ENCODE data around the gene IL9R. TPM values are rescaled to one million over a fixed set of nuclear protein-coding genes. Genes with fewer than 3 reads are reported as not detected.
A peak's percentile ranks its signal among the peaks of the same experiment; 100 is the strongest.
"Not testable (repeated sequence)": the region's sequence is repeated elsewhere in the genome, so short reads cannot be mapped to it uniquely, and the experiment has no call there.

The IL9R gene
- total RNA-seq, 4 donors from 2014 or later: 0.20 TPM; not detected in 3

- no peaks in the 10 kb centered on the region for H3K9me3 ChIP-seq
- H3K4me1 ChIP-seq: no peaks in the 10 kb centered on the region
- H3K27ac ChIP-seq: no peak overlapping the region
- intact Hi-C loops (cut with DNase I; ENCODE audit: low total_unique reads) (no loop called here), in situ Hi-C loops (cut with MboI; ENCODE audit: low sequenced_read_pairs in 4 of 4) (no loop called here)
- DNase-seq (no peak), ATAC-seq (no peak)
- TF ChIP-seq CTCF (IDR thresholded peaks at IDR 0.05 in 4 of 5, conservative IDR thresholded peaks at IDR 0.05 in 1 of 5): no peak
- no peaks in the 10 kb centered on the region for H3K36me3 ChIP-seq
- no peaks in the 10 kb centered on the region for H3K27me3 ChIP-seq
- H3K4me3 ChIP-seq: no peak overlapping the region
Observed at GRCh38 chrX:156004256-156004655, 6.8 kb downstream of the IL9R start.

- Histone ChIP-seq H3K4me1 (no peaks in the 10 kb centered on the region), H3K4me3 (no peak overlapping the region), H3K27me3 (no peaks in the 10 kb centered on the region), H3K36me3 (no peaks in the 10 kb centered on the region), H3K27ac (no peak overlapping the region), H3K9me3 (no peaks in the 10 kb centered on the region)
- DNase-seq: no peak
- no peak for ATAC-seq
- intact Hi-C loops (cut with DNase I; ENCODE audit: low total_unique reads): no loop called here
- in situ Hi-C loops (cut with MboI; ENCODE audit: low sequenced_read_pairs in 4 of 4): no loop called here
- no peak for TF ChIP-seq POLR2A (IDR thresholded peaks at IDR 0.05)
- no peak for TF ChIP-seq CTCF (IDR thresholded peaks at IDR 0.05 in 4 of 5, conservative IDR thresholded peaks at IDR 0.05 in 1 of 5)
Observed at GRCh38 chrX:156004740-156005139, 7.2 kb downstream of the IL9R start.

- H3K4me1 ChIP-seq: no peaks in the 10 kb centered on the region
- intact Hi-C loops (cut with DNase I; ENCODE audit: low total_unique reads): no loop called here
- H3K4me3 ChIP-seq: no peak overlapping the region
- no peak for ATAC-seq
- H3K27me3 ChIP-seq: no peaks in the 10 kb centered on the region
- no peak for TF ChIP-seq CTCF (IDR thresholded peaks at IDR 0.05 in 4 of 5, conservative IDR thresholded peaks at IDR 0.05 in 1 of 5)
- no peak for TF ChIP-seq POLR2A (IDR thresholded peaks at IDR 0.05)
- no peaks in the 10 kb centered on the region for H3K36me3 ChIP-seq
- H3K9me3 ChIP-seq: no peaks in the 10 kb centered on the region
- in situ Hi-C loops (cut with MboI; ENCODE audit: low sequenced_read_pairs in 4 of 4): no loop called here
- no peak overlapping the region for H3K27ac ChIP-seq
- DNase-seq: no peak
Observed at GRCh38 chrX:156005144-156005543, 7.6 kb downstream of the IL9R start.

GRCh38 chrX:156006468-156006867 lies 9.0 kb downstream of the IL9R start:
- in situ Hi-C loops (cut with MboI; ENCODE audit: low sequenced_read_pairs in 4 of 4); intact Hi-C loops (cut with DNase I; ENCODE audit: low total_unique reads); H3K27ac ChIP-seq; H3K4me1 ChIP-seq; H3K27me3 ChIP-seq; DNase-seq; H3K9me3 ChIP-seq; ATAC-seq; H3K4me3 ChIP-seq; H3K36me3 ChIP-seq: not testable (repeated sequence)

GRCh38 chrX:156008379-156008778 lies 10.9 kb downstream of the IL9R start:
- peak in 1 of 2 donors; percentile 63 for ATAC-seq
- H3K27ac ChIP-seq; H3K27me3 ChIP-seq; in situ Hi-C loops (cut with MboI; ENCODE audit: low sequenced_read_pairs in 4 of 4); DNase-seq; H3K4me1 ChIP-seq; H3K9me3 ChIP-seq; intact Hi-C loops (cut with DNase I; ENCODE audit: low total_unique reads); H3K4me3 ChIP-seq; H3K36me3 ChIP-seq: not testable (repeated sequence)

- no peaks in the 10 kb centered on the region for H3K27me3 ChIP-seq
- H3K9me3 ChIP-seq: no peaks in the 10 kb centered on the region
- in situ Hi-C loops (cut with MboI; ENCODE audit: low sequenced_read_pairs in 4 of 4): no loop called here
- TF ChIP-seq POLR2A (IDR thresholded peaks at IDR 0.05): no peak
- no peak for TF ChIP-seq CTCF (IDR thresholded peaks at IDR 0.05 in 4 of 5, conservative IDR thresholded peaks at IDR 0.05 in 1 of 5)
- intact Hi-C loops (cut with DNase I; ENCODE audit: low total_unique reads): no loop called here
- H3K4me1 ChIP-seq: no peaks in the 10 kb centered on the region
- no peak overlapping the region for H3K27ac ChIP-seq
- ATAC-seq: peak in 1 of 2 donors; percentile 35
- no peak overlapping the region for H3K4me3 ChIP-seq
- no peak for DNase-seq
- H3K36me3 ChIP-seq: no peaks in the 10 kb centered on the region
Observed at GRCh38 chrX:156008915-156009314, 11.4 kb downstream of the IL9R start.

- ATAC-seq; H3K27ac ChIP-seq; DNase-seq; H3K36me3 ChIP-seq; H3K27me3 ChIP-seq; H3K9me3 ChIP-seq; intact Hi-C loops (cut with DNase I; ENCODE audit: low total_unique reads); H3K4me3 ChIP-seq; H3K4me1 ChIP-seq; in situ Hi-C loops (cut with MboI; ENCODE audit: low sequenced_read_pairs in 4 of 4): not testable (repeated sequence)
Observed at GRCh38 chrX:156009691-156010090, 12.2 kb downstream of the IL9R start.

GRCh38 chrX:156013286-156013953 lies 15.9 kb downstream of the IL9R start:
- H3K27ac ChIP-seq; H3K27me3 ChIP-seq; ATAC-seq; intact Hi-C loops (cut with DNase I; ENCODE audit: low total_unique reads); in situ Hi-C loops (cut with MboI; ENCODE audit: low sequenced_read_pairs in 4 of 4); H3K4me3 ChIP-seq; H3K4me1 ChIP-seq; DNase-seq; H3K36me3 ChIP-seq; H3K9me3 ChIP-seq: not testable (repeated sequence)

Data from gastrocnemius medialis (tissue), 4 donors.